ENCODE measurements around the gene JMJD1C. TPM values are rescaled to one million over a fixed set of nuclear protein-coding genes. Genes with fewer than 3 reads are reported as not detected.

Gene JMJD1C
- total and polyA plus RNA-seq, 10 of the 15 experiments (the other 5 are each of a cell fraction or from before 2014, with no cell fraction given) = 31.2 to 83.3 (median 49.5) TPM

DNA sequence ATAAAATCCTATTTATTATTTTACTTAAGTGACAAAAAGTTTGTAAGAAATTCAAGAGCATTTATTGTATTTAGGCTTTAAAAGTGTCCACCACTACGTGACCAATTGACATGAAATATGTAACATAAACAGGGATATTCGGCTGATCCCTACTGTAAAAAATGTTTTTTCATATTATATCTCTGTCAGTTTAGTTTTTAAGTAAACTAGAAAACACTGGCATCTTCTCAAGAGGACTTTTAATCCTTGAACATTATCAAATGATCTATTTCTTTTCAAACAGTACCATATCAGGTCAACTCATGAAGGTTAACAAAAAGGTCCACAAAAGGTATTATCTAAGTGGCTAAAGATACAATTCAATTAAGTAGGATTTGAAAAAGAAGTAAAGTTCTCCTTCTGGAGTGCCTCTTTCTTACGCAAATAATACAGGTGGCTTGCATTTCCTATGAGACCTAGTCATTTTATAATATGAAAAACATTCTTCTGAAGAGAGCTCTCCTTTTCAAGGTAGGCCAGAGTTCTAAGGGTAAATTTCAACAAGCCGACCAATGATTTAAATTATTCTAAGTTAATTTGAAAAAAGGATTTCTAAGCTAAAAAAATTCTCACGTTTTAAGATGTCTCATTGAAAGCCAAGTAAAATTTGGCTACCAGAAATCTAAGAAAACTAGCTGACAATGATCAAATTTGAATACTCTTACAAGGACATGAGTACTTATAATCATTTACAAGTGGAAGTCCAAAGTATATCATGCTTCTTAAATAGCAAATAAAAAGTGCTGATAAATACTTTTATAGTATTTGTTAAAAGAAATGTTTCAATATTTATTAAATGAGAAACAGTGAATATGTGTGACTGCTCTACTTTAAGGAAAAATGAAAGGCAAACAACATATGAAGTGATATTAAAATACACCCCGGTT is 199.1 kb downstream of the JMJD1C start:
- Histone ChIP-seq H3K36me3 (ENCODE audit: control insufficient read depth in 2 of 2, insufficient read depth in 2 of 2, low read length in 1 of 2) (no peaks in the 10 kb centered on the region), H3K4me1 (ENCODE audit: control insufficient read depth, insufficient read depth, low read length) (peaks cover 18% of the 10 kb centered on the region), H4K20me1 (ENCODE audit: control insufficient read depth, insufficient read depth) (no peaks in the 10 kb centered on the region), H3K9me3 (replicated peaks; ENCODE audit: control insufficient read depth, insufficient read depth, low read length) (no peaks in the 10 kb centered on the region), H3K4me3 (peak overlapping the region; percentile 75), H3K79me2 (ENCODE audit: control insufficient read depth, insufficient read depth, low read length) (peaks cover 90% of the 10 kb centered on the region), H2AFZ (ENCODE audit: control insufficient read depth, low read depth, low read length) (no peak overlapping the region), H3K27me3 (replicated peaks in 1 of 2; ENCODE audit: control insufficient read depth in 2 of 2, insufficient read depth in 2 of 2, low read length in 1 of 2) (no peaks in the 10 kb centered on the region), H3K9ac (ENCODE audit: control insufficient read depth, insufficient read depth, low read length) (peak overlapping the region; percentile 84), H3K27ac (ENCODE audit: control insufficient read depth, insufficient read depth) (peak overlapping the region; percentile 80), H3K4me2 (ENCODE audit: control insufficient read depth, insufficient read depth) (peak overlapping the region; percentile 30)
- CTCF ChIA-PET = interaction anchor here (0.7 to 5.9 kb wide), 13 partner anchors 9 to 453 kb away, joined by 3 to 33 read pairs (median 4); no protein-coding TSS in a partner anchor
- no peak; the same call in 2 of the 3 replicates for ATAC-seq
- POLR2A ChIA-PET = interaction anchor here (1.0 to 1.9 kb wide), 4 partner anchors 20 to 363 kb away, joined by 3 to 7 read pairs (median 4); no protein-coding TSS in a partner anchor
- BruUV-seq (replicated peaks) = no TSS peak
- no peak for FAIRE-seq
- SMC1A ChIA-PET (ENCODE audit: uncharacterized antibody, unreplicated experiment) = interaction anchor here (0.6 to 6.8 kb wide), 21 partner anchors 9 to 361 kb away, joined by 3 to 68 read pairs (median 5); no protein-coding TSS in a partner anchor
- in situ Hi-C loops (cut with MboI) (no loop called here), intact Hi-C loops (cut with micrococcal nuclease; ENCODE audit: unreplicated experiment) (loop anchor here (5.0 kb wide), 3 partner anchors 111 to 256 kb away; partner anchors contain the start of genes JMJD1C and REEP3)
- RAD21 ChIA-PET (ENCODE audit: unreplicated experiment) = interaction anchor here (0.8 to 4.6 kb wide), 22 partner anchors 9 to 446 kb away, joined by 3 to 67 read pairs (median 6); partner anchors contain the start of gene JMJD1C
- WGBS (ENCODE audit: insufficient coverage, insufficient replicate concordance, low lambda C conversion rate, missing lambda C conversion rate) = under 1% methylated on average over 6 of the region's 6 CpGs
- no peak for DNase-seq (ENCODE audit: low read depth, low spot score)
- TF ChIP-seq, protein P1, sequence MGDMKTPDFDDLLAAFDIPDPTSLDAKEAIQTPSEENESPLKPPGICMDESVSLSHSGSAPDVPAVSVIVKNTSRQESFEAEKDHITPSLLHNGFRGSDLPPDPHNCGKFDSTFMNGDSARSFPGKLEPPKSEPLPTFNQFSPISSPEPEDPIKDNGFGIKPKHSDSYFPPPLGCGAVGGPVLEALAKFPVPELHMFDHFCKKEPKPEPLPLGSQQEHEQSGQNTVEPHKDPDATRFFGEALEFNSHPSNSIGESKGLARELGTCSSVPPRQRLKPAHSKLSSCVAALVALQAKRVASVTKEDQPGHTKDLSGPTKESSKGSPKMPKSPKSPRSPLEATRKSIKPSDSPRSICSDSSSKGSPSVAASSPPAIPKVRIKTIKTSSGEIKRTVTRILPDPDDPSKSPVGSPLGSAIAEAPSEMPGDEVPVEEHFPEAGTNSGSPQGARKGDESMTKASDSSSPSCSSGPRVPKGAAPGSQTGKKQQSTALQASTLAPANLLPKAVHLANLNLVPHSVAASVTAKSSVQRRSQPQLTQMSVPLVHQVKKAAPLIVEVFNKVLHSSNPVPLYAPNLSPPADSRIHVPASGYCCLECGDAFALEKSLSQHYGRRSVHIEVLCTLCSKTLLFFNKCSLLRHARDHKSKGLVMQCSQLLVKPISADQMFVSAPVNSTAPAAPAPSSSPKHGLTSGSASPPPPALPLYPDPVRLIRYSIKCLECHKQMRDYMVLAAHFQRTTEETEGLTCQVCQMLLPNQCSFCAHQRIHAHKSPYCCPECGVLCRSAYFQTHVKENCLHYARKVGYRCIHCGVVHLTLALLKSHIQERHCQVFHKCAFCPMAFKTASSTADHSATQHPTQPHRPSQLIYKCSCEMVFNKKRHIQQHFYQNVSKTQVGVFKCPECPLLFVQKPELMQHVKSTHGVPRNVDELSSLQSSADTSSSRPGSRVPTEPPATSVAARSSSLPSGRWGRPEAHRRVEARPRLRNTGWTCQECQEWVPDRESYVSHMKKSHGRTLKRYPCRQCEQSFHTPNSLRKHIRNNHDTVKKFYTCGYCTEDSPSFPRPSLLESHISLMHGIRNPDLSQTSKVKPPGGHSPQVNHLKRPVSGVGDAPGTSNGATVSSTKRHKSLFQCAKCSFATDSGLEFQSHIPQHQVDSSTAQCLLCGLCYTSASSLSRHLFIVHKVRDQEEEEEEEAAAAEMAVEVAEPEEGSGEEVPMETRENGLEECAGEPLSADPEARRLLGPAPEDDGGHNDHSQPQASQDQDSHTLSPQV (IDR thresholded peaks at IDR 0.05) = no peak
- TF ChIP-seq IKZF1 (conservative IDR thresholded peaks at IDR 0.05) = no peak

Data from GM12878 (cell line).